A549 (cell line): Measurements from ENCODE around the gene MAGEF1. TPM values are rescaled to one million over a fixed set of nuclear protein-coding genes. Genes with fewer than 3 reads are reported as not detected.
A peak's percentile ranks its signal among the peaks of the same experiment; 100 is the strongest.

Source experiments
- ATAC-seq, 2 experiments: fragments of 200-7000 bp in 1 of 2; fragments of >200 bp in 1 of 2; cut with Nextera tagmentation in 1 of 2; cut with Tn5 transposase in 1 of 2; 3 replicates each; pipeline versions ENCODE4 v1.8.0 to v1.9.1; 2018 to 2020; ENCODE audit warnings: mild to moderate bottlenecking in 1 of 2, moderate library complexity in 1 of 2
- CTCF ChIA-PET: fragments of 300-600 bp; sonication (Branson Sonifier 250); formaldehyde crosslinking; extraction: SDS; loops from one replicate; lab custom pipeline; 2021; ENCODE audit warnings: antibody characterized with exemption, inconsistent platforms; lab: Yijun Ruan, JAX
- POLR2A ChIA-PET: fragments of 350-600 bp; formaldehyde crosslinking; extraction: SDS; loops from one replicate; lab custom pipeline; 2021; ENCODE audit warnings: antibody characterized with exemption, inconsistent platforms; lab: Yijun Ruan, JAX
- DNase-seq, 2 experiments: peaks; one replicate each; pipeline versions ENCODE4 v3.0.0 to v3.0.0-alpha.2; 2011 to 2016; ENCODE audit warnings: low read depth in 1 of 2, low spot score in 1 of 2
- FAIRE-seq: peaks from 2 replicates; lab custom pipeline; 2011; peaks lifted over from hg19 to GRCh38; lab: Jason Lieb, UNC
- H3K27ac ChIP-seq, 2 experiments: fragments of >200 bp; sonication (Bioruptor Twin); formaldehyde crosslinking; 3 replicates each; pipeline ENCODE4 v1.5.1; 2016 to 2017
- H3K4me1 ChIP-seq: fragments of >200 bp; sonication (Bioruptor Twin); formaldehyde crosslinking; 3 replicates; pipeline ENCODE4 v1.6.1; 2016
- H3K4me2 ChIP-seq: fragments of >200 bp; sonication (Bioruptor Twin); formaldehyde crosslinking; 3 replicates; pipeline ENCODE4 v1.6.1; 2016
- H3K4me3 ChIP-seq: fragments of >200 bp; sonication (Bioruptor Twin); formaldehyde crosslinking; 3 replicates; pipeline ENCODE4 v1.5.1; 2016
- H3K9me3 ChIP-seq: fragments of >200 bp; sonication (Bioruptor Twin); formaldehyde crosslinking; 3 replicates; pipeline ENCODE4 v1.6.1; 2016
- BHLHE40 ChIP-seq: IDR thresholded peaks from 2 replicates; pipeline ENCODE4 v1.6.1; 2012; ENCODE audit warnings: low read depth, low read length, inconsistent platforms
- CBX2 ChIP-seq: fragments of 200-600 bp; sonication (generic); IDR thresholded peaks from 2 replicates; pipeline ENCODE4 v1.6.1; 2016; ENCODE audit warnings: low read depth, mild to moderate bottlenecking, borderline replicate concordance
- CBX8 ChIP-seq: fragments of 200-600 bp; sonication (generic); IDR thresholded peaks from 2 replicates; pipeline ENCODE4 v1.6.1; 2016
- CHD4 ChIP-seq: fragments of 200-600 bp; sonication (generic); IDR thresholded peaks from 2 replicates; pipeline ENCODE4 v1.6.1; 2016; ENCODE audit warnings: antibody characterized with exemption, mild to moderate bottlenecking, borderline replicate concordance
- EHF ChIP-seq: fragments of 250-450 bp; sonication (Bioruptor Pico); IDR thresholded peaks from 2 replicates; pipeline ENCODE4 v1.5.0; 2020; ENCODE audit warnings: mild to moderate bottlenecking
- EHMT2 ChIP-seq: fragments of 200-600 bp; sonication (generic); IDR thresholded peaks from 2 replicates; pipeline ENCODE4 v1.6.1; 2016; ENCODE audit warnings: antibody characterized with exemption, low read depth, mild to moderate bottlenecking, moderate library complexity
- ELK1 ChIP-seq: fragments of 150-350 bp; IDR thresholded peaks from 2 replicates; pipeline ENCODE4 v1.6.1; 2014; ENCODE audit warnings: low read depth, mild to moderate bottlenecking, low read length
- GATA3 ChIP-seq: IDR thresholded peaks from 2 replicates; pipeline ENCODE4 v1.6.1; 2012; ENCODE audit warnings: borderline replicate concordance
- HES2 ChIP-seq: fragments of >200 bp; sonication (Bioruptor Twin); formaldehyde crosslinking; IDR thresholded peaks from 2 replicates; pipeline ENCODE4 v1.6.1; 2016
- HMGXB4 ChIP-seq: fragments of 250-450 bp; sonication (Bioruptor Pico); IDR thresholded peaks from 2 replicates; pipeline ENCODE4 v1.5.0; 2021; ENCODE audit warnings: mild to moderate bottlenecking, moderate library complexity, borderline replicate concordance
- HOXA7 ChIP-seq: fragments of 250-450 bp; sonication (Bioruptor Pico); IDR thresholded peaks from 2 replicates; pipeline ENCODE4 v1.5.0; 2020; ENCODE audit warnings: mild to moderate bottlenecking, moderate library complexity
- HOXB5 ChIP-seq: fragments of 250-450 bp; sonication (Bioruptor Pico); IDR thresholded peaks from 2 replicates; pipeline ENCODE4 v1.5.0; 2020; ENCODE audit warnings: mild to moderate bottlenecking, moderate library complexity
- KDM1A ChIP-seq: fragments of 200-600 bp; sonication (generic); IDR thresholded peaks from 2 replicates; pipeline ENCODE4 v1.6.1; 2016; ENCODE audit warnings: low read depth, mild to moderate bottlenecking
- KDM5A ChIP-seq: fragments of 200-600 bp; sonication (generic); IDR thresholded peaks from 2 replicates; pipeline ENCODE4 v1.6.1; 2016; ENCODE audit warnings: antibody characterized with exemption, mild to moderate bottlenecking
- MAZ ChIP-seq: fragments of 150-350 bp; IDR thresholded peaks from 2 replicates; pipeline ENCODE4 v1.6.1; 2014; ENCODE audit warnings: antibody characterized with exemption, low read depth, low read length, borderline replicate concordance
- NFE2L2 ChIP-seq: fragments of 150-350 bp; conservative IDR thresholded peaks from 2 replicates; pipeline ENCODE4 v1.6.1; 2014; ENCODE audit warnings: low read length
- NR3C1 ChIP-seq: fragments of >200 bp; sonication (Bioruptor Twin); formaldehyde crosslinking; IDR thresholded peaks from 3 replicates; pipeline ENCODE4 v1.6.1; 2017
- PHF8 ChIP-seq: fragments of 200-600 bp; sonication (generic); IDR thresholded peaks from 2 replicates; pipeline ENCODE4 v1.6.1; 2016; ENCODE audit warnings: low read depth, mild to moderate bottlenecking, antibody characterized with exemption, moderate library complexity, borderline replicate concordance
- POLR2A ChIP-seq: IDR thresholded peaks from 2 replicates; pipeline ENCODE4 v1.6.1; 2012; ENCODE audit warnings: mild to moderate bottlenecking, low read length
- RARB ChIP-seq: fragments of 250-450 bp; sonication (Bioruptor Pico); IDR thresholded peaks from 2 replicates; pipeline ENCODE4 v1.8.0; 2021; ENCODE audit warnings: mild to moderate bottlenecking, moderate library complexity
- RCOR1 ChIP-seq: fragments of 150-350 bp; IDR thresholded peaks from 2 replicates; pipeline ENCODE4 v1.6.1; 2014; ENCODE audit warnings: antibody characterized with exemption, low read length, low read depth
- RNF2 ChIP-seq: fragments of 200-600 bp; sonication (generic); IDR thresholded peaks from 2 replicates; pipeline ENCODE4 v1.6.1; 2016; ENCODE audit warnings: low read depth, mild to moderate bottlenecking, antibody characterized with exemption, moderate library complexity, borderline replicate concordance
- SREBF2 ChIP-seq: fragments of 450-650 bp; IDR thresholded peaks from 2 replicates; pipeline ENCODE4 v1.6.1; 2014; ENCODE audit warnings: mild to moderate bottlenecking, moderate library complexity
- TFCP2L1 ChIP-seq: fragments of 250-450 bp; sonication (Bioruptor Pico); IDR thresholded peaks from 2 replicates; pipeline ENCODE4 v1.5.0; 2021; ENCODE audit warnings: mild to moderate bottlenecking
- USF2 ChIP-seq: fragments of 450-650 bp; IDR thresholded peaks from 2 replicates; pipeline ENCODE4 v1.6.1; 2014; ENCODE audit warnings: antibody characterized with exemption
- ZC3H11A ChIP-seq: fragments of 450-650 bp; IDR thresholded peaks from 2 replicates; pipeline ENCODE4 v1.6.1; 2014; ENCODE audit warnings: antibody characterized with exemption, mild to moderate bottlenecking
- ZFP36 ChIP-seq: fragments of 450-650 bp; IDR thresholded peaks from 2 replicates; pipeline ENCODE4 v1.6.1; 2014; ENCODE audit warnings: borderline replicate concordance; ENCODE audit not compliant: partially characterized antibody
- ZNF302 ChIP-seq: fragments of 250-450 bp; sonication (Bioruptor Pico); IDR thresholded peaks from 2 replicates; pipeline ENCODE4 v1.9.0; 2021; ENCODE audit warnings: inconsistent platforms, mild to moderate bottlenecking, moderate library complexity
- WGBS: methylation state at CpG from one replicate; pipeline ENCODE4 v1.1.6; 2017; ENCODE audit errors: missing lambda C conversion rate; 5-methylcytosine and 5-hydroxymethylcytosine counted together
- polyA plus RNA-seq, 4 experiments: library from polyadenylated mRNA; depleted of rRNA in 3 of 4; stranded (reverse); fragments of >200 nt; fragmentation: RNase III in 1 of 4; extraction: RNeasy Plus Mini Kit Qiagen cat#74134 plus additional on column Dnase treatment in 1 of 4; gene quantifications; 2 replicates in 3 of 4; 3 replicates in 1 of 4; pipeline ENCODE4 v1.2.3, GENCODE V29; 2011 to 2017
- TF ChIP-seq, protein P1 (sequence below): fragments of 250-450 bp; sonication (Bioruptor Pico); IDR thresholded peaks from 2 replicates; pipeline ENCODE4 v1.5.0; 2020; ENCODE audit warnings: low read depth, mild to moderate bottlenecking, moderate library complexity
- TF ChIP-seq, protein P2 (sequence below): IDR thresholded peaks from 2 replicates; pipeline ENCODE4 v1.6.1; 2012; ENCODE audit warnings: low read depth, borderline replicate concordance

Gene MAGEF1
- polyA plus RNA-seq, 2 of the 4 experiments (the other 2 are of a cell fraction): 19.6 to 30.8 TPM

DNA sequence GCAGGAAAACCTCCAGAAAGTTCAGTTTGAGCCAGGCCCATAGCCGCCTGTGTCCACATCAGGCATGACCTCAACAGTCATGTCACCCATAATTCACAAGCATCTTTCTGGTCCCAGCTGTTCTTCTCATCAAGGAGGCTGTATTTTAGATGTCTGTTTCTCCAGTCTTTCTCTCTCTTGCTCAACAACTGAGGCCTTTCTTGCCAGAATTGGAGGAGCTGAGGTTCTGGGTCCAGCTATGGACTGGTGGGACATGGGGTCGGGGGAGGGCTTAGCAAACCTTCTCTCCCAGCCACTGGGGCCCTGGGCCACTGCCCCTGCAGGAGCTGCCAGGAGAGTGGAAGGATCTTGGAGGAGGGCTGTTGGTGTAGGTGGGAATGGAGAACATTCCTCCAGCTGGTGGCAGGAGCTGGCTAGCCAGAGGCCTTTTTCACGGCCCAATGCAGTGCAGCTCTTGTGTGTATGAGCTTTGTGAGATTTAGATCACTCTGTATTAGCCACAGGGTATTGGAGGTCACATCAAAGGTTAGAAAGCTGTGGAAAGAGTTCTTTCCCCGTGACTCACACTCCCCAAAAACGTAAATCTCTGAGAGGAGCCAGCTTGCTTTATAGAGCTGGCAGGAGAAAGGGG is 23.5 kb downstream of the MAGEF1 start:
- no peaks in the 10 kb centered on the region for H3K4me1 ChIP-seq
- FAIRE-seq: no peak
- peak in 1 of 2 experiments; percentile 36; a peak in 1 of 6 replicates for ATAC-seq
- CTCF ChIA-PET: interaction anchor here (1.0 to 2.4 kb wide), 2 partner anchors 10 to 23 kb away, joined by 4 to 6 read pairs; no protein-coding TSS in a partner anchor
- 63% methylated on average over 4 of the region's 5 CpGs for WGBS
- no peak overlapping the region for H3K4me3 ChIP-seq
- no peaks in the 10 kb centered on the region; the same call in 2 of the 3 replicates for H3K9me3 ChIP-seq
- no peak overlapping the region for H3K27ac ChIP-seq
- no peak overlapping the region for H3K4me2 ChIP-seq
- DNase-seq: no peak
- POLR2A ChIA-PET: no interaction called here
- TF ChIP-seq TFCP2L1 (CRISPR knock-in tag) (no peak), HMGXB4 (no peak), ZNF302 (CRISPR knock-in tag) (no peak), RCOR1 (no peak), MAZ (no peak), ELK1 (no peak), ZFP36 (no peak), USF2 (no peak), RARB (CRISPR knock-in tag) (no peak), BHLHE40 (no peak), POLR2A (no peak), NR3C1 (no peak), SREBF2 (no peak), GATA3 (no peak), EHMT2 (no peak), HES2 (no peak)
- TF ChIP-seq, protein P1, sequence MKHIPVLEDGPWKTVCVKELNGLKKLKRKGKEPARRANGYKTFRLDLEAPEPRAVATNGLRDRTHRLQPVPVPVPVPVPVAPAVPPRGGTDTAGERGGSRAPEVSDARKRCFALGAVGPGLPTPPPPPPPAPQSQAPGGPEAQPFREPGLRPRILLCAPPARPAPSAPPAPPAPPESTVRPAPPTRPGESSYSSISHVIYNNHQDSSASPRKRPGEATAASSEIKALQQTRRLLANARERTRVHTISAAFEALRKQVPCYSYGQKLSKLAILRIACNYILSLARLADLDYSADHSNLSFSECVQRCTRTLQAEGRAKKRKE (CRISPR knock-in tag): no peak

DNA sequence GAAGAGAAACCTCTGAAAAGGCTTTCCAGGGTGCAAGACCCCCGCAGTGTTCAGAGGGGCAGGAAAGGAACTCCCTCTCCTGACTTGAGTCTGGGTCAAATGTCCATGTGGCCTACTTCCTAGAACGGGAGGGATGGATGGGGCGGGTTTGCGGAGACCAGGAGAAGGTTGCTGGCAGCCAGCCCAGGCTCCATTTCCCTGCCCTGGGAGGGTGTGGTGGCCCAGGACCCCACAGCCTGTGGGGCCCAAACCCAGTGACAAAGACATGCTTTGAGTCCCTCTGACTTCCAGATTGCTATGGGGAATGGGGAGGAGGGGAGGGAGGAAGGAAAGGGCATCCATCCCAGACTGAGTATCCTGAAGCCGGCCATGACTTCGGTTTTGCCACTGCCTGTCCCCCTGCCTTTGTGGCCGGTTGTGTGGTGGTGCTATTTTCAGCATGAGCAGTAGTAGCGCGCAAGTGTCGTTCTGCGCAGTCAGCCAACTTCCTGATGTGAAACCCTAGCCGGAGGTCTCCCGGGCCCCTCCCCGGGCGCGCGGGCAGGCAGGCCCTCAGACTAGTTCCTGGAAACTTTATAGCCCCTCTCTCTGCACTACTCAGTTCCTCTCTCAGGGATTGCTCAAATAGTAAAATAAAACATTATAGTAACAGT is 24.4 kb downstream of the MAGEF1 start:
- Histone ChIP-seq H3K4me1 (no peaks in the 10 kb centered on the region), H3K27ac (no peak overlapping the region), H3K9me3 (no peaks in the 10 kb centered on the region; the same call in 2 of the 3 replicates), H3K4me2 (no peak overlapping the region), H3K4me3 (no peak overlapping the region)
- CTCF ChIA-PET: interaction anchor here (2.4 kb wide), 1 partner anchor 10 kb away, joined by 6 read pairs; no protein-coding TSS in a partner anchor
- FAIRE-seq (no peak), ATAC-seq (no peak), DNase-seq (no peak)
- POLR2A ChIA-PET: no interaction called here
- 94% methylated on average over 17 of the region's 17 CpGs for WGBS
- no peak for TF ChIP-seq CBX2
- no peak for TF ChIP-seq NFE2L2
- TF ChIP-seq PHF8: no peak
- no peak for TF ChIP-seq CHD4
- no peak for TF ChIP-seq CBX8
- no peak for TF ChIP-seq HMGXB4
- TF ChIP-seq NR3C1: no peak
- TF ChIP-seq TFCP2L1 (CRISPR knock-in tag): no peak
- no peak for TF ChIP-seq HOXA7 (CRISPR knock-in tag)
- TF ChIP-seq RNF2: no peak
- no peak for TF ChIP-seq KDM5A
- TF ChIP-seq MAZ: no peak
- TF ChIP-seq, protein P2, sequence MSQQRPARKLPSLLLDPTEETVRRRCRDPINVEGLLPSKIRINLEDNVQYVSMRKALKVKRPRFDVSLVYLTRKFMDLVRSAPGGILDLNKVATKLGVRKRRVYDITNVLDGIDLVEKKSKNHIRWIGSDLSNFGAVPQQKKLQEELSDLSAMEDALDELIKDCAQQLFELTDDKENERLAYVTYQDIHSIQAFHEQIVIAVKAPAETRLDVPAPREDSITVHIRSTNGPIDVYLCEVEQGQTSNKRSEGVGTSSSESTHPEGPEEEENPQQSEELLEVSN: no peak
- no peak for TF ChIP-seq ZC3H11A
- TF ChIP-seq HOXB5 (CRISPR knock-in tag): no peak
- no peak for TF ChIP-seq KDM1A
- no peak for TF ChIP-seq EHF
- TF ChIP-seq RARB (CRISPR knock-in tag): no peak
